WTC11 (cell line): ENCODE data around the gene ECSCR. TPM values are rescaled to one million over a fixed set of nuclear protein-coding genes. Genes with fewer than 3 reads are reported as not detected.

Source experiments
- ATAC-seq: fragments of 200-7000 bp; cut with Tn5 transposase; 2 replicates; pipeline ENCODE4 v1.10.0; 2021; ENCODE audit warnings: mild to moderate bottlenecking, moderate library complexity
- CTCF ChIA-PET: fragments of 300-600 bp; sonication (Branson Sonifier 250); formaldehyde crosslinking; loops from one replicate; lab custom pipeline; 2021; ENCODE audit warnings: antibody characterized with exemption; lab: Charles Lee
- POLR2A ChIA-PET: fragments of 350-600 bp; sonication (Branson Sonifier 250); formaldehyde crosslinking; loops from one replicate; lab custom pipeline; 2021; ENCODE audit warnings: antibody characterized with exemption; lab: Charles Lee
- DNase-seq: peaks from one replicate; pipeline ENCODE4 v3.0.0; 2021; ENCODE audit warnings: low spot score
- H3K27ac Mint-ChIP-seq: 2 replicates; pipeline ENCODE4 v1.8.0; 2021; ENCODE audit warnings: mixed read lengths
- H3K27me3 Mint-ChIP-seq: 2 replicates; pipeline ENCODE4 v1.8.0; 2021; ENCODE audit warnings: low read depth, mild to moderate bottlenecking, moderate library complexity, mixed read lengths
- H3K36me3 Mint-ChIP-seq: 2 replicates; pipeline ENCODE4 v1.8.0; 2021; ENCODE audit warnings: mixed read lengths
- H3K4me1 Mint-ChIP-seq: 2 replicates; pipeline ENCODE4 v1.8.0; 2022; ENCODE audit warnings: mixed read lengths
- H3K4me3 Mint-ChIP-seq: 2 replicates; pipeline ENCODE4 v1.8.0; 2021; ENCODE audit warnings: mild to moderate bottlenecking, moderate library complexity, mixed read lengths
- H3K9me3 Mint-ChIP-seq: 2 replicates; pipeline ENCODE4 v1.8.0; 2021; ENCODE audit warnings: mixed read lengths
- AR ChIP-seq: fragments of 250-450 bp; sonication (Bioruptor Pico); IDR thresholded peaks from 2 replicates; pipeline ENCODE4 v1.9.0; 2021; ENCODE audit warnings: mild to moderate bottlenecking
- ATF2 ChIP-seq: sonication (generic); formaldehyde crosslinking; IDR thresholded peaks from 2 replicates; pipeline ENCODE4 v1.8.1; 2022; ENCODE audit warnings: low read depth, missing genetic modification reagents, borderline replicate concordance
- CREB1 ChIP-seq: sonication (generic); formaldehyde crosslinking; IDR thresholded peaks from 2 replicates; pipeline ENCODE4 v1.8.0; 2023; ENCODE audit warnings: mild to moderate bottlenecking, missing genetic modification reagents
- FOXK1 ChIP-seq: sonication (generic); formaldehyde crosslinking; IDR thresholded peaks from 2 replicates; pipeline ENCODE4 v1.8.0; 2022; ENCODE audit warnings: mild to moderate bottlenecking, moderate library complexity, missing genetic modification reagents
- FOXP1 ChIP-seq: sonication (generic); formaldehyde crosslinking; IDR thresholded peaks from 2 replicates; pipeline ENCODE4 v1.8.0; 2022; ENCODE audit warnings: missing genetic modification reagents, mild to moderate bottlenecking, moderate library complexity, borderline replicate concordance
- GRHL2 ChIP-seq: fragments of 250-450 bp; sonication (Bioruptor Pico); IDR thresholded peaks from 2 replicates; pipeline ENCODE4 v1.8.0; 2022; ENCODE audit warnings: mild to moderate bottlenecking, moderate library complexity; ENCODE audit not compliant: insufficient replicate concordance, severe bottlenecking
- HMGA2 ChIP-seq: fragments of 250-450 bp; sonication (Bioruptor Pico); IDR thresholded peaks from 2 replicates; pipeline ENCODE4 v1.4.0; 2021; ENCODE audit warnings: mild to moderate bottlenecking, moderate library complexity
- IRF2 ChIP-seq: sonication (generic); formaldehyde crosslinking; IDR thresholded peaks from 2 replicates; pipeline ENCODE4 v1.8.0; 2022; ENCODE audit warnings: low read depth, missing genetic modification reagents, borderline replicate concordance
- KAT7 ChIP-seq: sonication (generic); formaldehyde crosslinking; IDR thresholded peaks from 2 replicates; pipeline ENCODE4 v1.8.1; 2023; ENCODE audit warnings: missing genetic modification reagents, mild to moderate bottlenecking, borderline replicate concordance
- PRRX2 ChIP-seq: fragments of 250-450 bp; sonication (Bioruptor Pico); IDR thresholded peaks from 2 replicates; pipeline ENCODE4 v1.8.0; 2021; ENCODE audit warnings: mild to moderate bottlenecking
- RORB ChIP-seq: fragments of 250-450 bp; sonication (Bioruptor Pico); IDR thresholded peaks from 2 replicates; pipeline ENCODE4 v1.9.0; 2021; ENCODE audit warnings: mild to moderate bottlenecking
- SMAD3 ChIP-seq: sonication (generic); formaldehyde crosslinking; IDR thresholded peaks from 2 replicates; pipeline ENCODE4 v1.8.0; 2022; ENCODE audit warnings: missing genetic modification reagents, mild to moderate bottlenecking, borderline replicate concordance
- STAT6 ChIP-seq: sonication (generic); formaldehyde crosslinking; conservative IDR thresholded peaks from 2 replicates; pipeline ENCODE4 v1.8.1; 2023; ENCODE audit warnings: mild to moderate bottlenecking, low read depth, missing genetic modification reagents, moderate library complexity
- TEAD4 ChIP-seq: sonication (generic); formaldehyde crosslinking; IDR thresholded peaks from 2 replicates; pipeline ENCODE4 v1.8.0; 2022; ENCODE audit warnings: mild to moderate bottlenecking, missing genetic modification reagents
- ZBTB21 ChIP-seq: sonication (generic); formaldehyde crosslinking; IDR thresholded peaks from 2 replicates; pipeline ENCODE4 v1.8.1; 2023; ENCODE audit warnings: mild to moderate bottlenecking, missing genetic modification reagents, borderline replicate concordance
- ZNF138 ChIP-seq: sonication (generic); formaldehyde crosslinking; conservative IDR thresholded peaks from 2 replicates; pipeline ENCODE4 v1.8.1; 2022; ENCODE audit warnings: mild to moderate bottlenecking, moderate library complexity, missing genetic modification reagents
- ZNF317 ChIP-seq: sonication (generic); formaldehyde crosslinking; IDR thresholded peaks from 2 replicates; pipeline ENCODE4 v1.8.1; 2023; ENCODE audit warnings: low read depth, mild to moderate bottlenecking, moderate library complexity, missing genetic modification reagents, borderline replicate concordance
- ZNF532 ChIP-seq: fragments of 250-450 bp; sonication (Bioruptor Pico); IDR thresholded peaks from 2 replicates; pipeline ENCODE4 v1.9.0; 2021; ENCODE audit warnings: mild to moderate bottlenecking, borderline replicate concordance
- total RNA-seq: library from RNA; stranded (reverse); gene quantifications from 3 replicates; pipeline ENCODE4 v1.2.3, GENCODE V29; 2021
- TF ChIP-seq, protein P1 (sequence below): fragments of 200-600 bp; IDR thresholded peaks from 2 replicates; pipeline ENCODE4 v1.8.0; 2022; ENCODE audit warnings: antibody characterized with exemption
- TF ChIP-seq, protein P2 (sequence below): sonication (generic); formaldehyde crosslinking; IDR thresholded peaks from 2 replicates; pipeline ENCODE4 v1.8.0; 2023; ENCODE audit warnings: missing genetic modification reagents

Gene ECSCR
- total RNA-seq, 1 experiment from 2014 or later, result 2.7 TPM

GRCh38 chr5:139414581-139415130 is 47.9 kb downstream of the ECSCR start:
- H3K4me3 Mint-ChIP-seq, result no peak overlapping the region
- no peak for ATAC-seq
- TF ChIP-seq TEAD4 (CRISPR knock-in tag) (no peak), CREB1 (no peak), GRHL2 (no peak), FOXK1 (no peak), ZNF532 (CRISPR knock-in tag) (no peak), PRRX2 (CRISPR knock-in tag) (no peak), ZBTB21 (CRISPR knock-in tag) (no peak), SMAD3 (CRISPR knock-in tag) (no peak), FOXP1 (CRISPR knock-in tag) (no peak), STAT6 (CRISPR knock-in tag) (no peak), ZNF317 (no peak), HMGA2 (no peak), ZNF138 (CRISPR knock-in tag) (no peak), KAT7 (CRISPR knock-in tag) (no peak)
- TF ChIP-seq, protein P1, sequence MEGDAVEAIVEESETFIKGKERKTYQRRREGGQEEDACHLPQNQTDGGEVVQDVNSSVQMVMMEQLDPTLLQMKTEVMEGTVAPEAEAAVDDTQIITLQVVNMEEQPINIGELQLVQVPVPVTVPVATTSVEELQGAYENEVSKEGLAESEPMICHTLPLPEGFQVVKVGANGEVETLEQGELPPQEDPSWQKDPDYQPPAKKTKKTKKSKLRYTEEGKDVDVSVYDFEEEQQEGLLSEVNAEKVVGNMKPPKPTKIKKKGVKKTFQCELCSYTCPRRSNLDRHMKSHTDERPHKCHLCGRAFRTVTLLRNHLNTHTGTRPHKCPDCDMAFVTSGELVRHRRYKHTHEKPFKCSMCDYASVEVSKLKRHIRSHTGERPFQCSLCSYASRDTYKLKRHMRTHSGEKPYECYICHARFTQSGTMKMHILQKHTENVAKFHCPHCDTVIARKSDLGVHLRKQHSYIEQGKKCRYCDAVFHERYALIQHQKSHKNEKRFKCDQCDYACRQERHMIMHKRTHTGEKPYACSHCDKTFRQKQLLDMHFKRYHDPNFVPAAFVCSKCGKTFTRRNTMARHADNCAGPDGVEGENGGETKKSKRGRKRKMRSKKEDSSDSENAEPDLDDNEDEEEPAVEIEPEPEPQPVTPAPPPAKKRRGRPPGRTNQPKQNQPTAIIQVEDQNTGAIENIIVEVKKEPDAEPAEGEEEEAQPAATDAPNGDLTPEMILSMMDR, result no peak
- TF ChIP-seq, all 79 proteins: peak for 0
- ChIA-PET CTCF (interaction anchor here (0.9 kb wide), 1 partner anchor 11 kb away, joined by 3 read pairs; no protein-coding TSS in a partner anchor), POLR2A (no interaction called here)
- Mint-ChIP-seq H3K4me1 (peaks cover 4% of the 10 kb centered on the region), H3K27ac (no peak overlapping the region), H3K9me3 (no peaks in the 10 kb centered on the region), H3K27me3 (no peaks in the 10 kb centered on the region; the same call in 1 of the 2 replicates), H3K36me3 (peaks cover 13% of the 10 kb centered on the region)
- no peak for DNase-seq

- ATAC-seq, result no peak
- H3K27me3 Mint-ChIP-seq, result no peaks in the 10 kb centered on the region; the same call in 1 of the 2 replicates
- CTCF ChIA-PET, result interaction anchor here (0.9 kb wide), 1 partner anchor 11 kb away, joined by 3 read pairs; no protein-coding TSS in a partner anchor
- POLR2A ChIA-PET, result no interaction called here
- H3K4me3 Mint-ChIP-seq, result no peak overlapping the region
- no peak for DNase-seq
- H3K4me1 Mint-ChIP-seq, result no peaks in the 10 kb centered on the region
- H3K36me3 Mint-ChIP-seq, result peaks cover 12% of the 10 kb centered on the region
- no peaks in the 10 kb centered on the region for H3K9me3 Mint-ChIP-seq
- H3K27ac Mint-ChIP-seq, result no peak overlapping the region
- TF ChIP-seq ATF2 (CRISPR knock-in tag) (no peak), AR (CRISPR knock-in tag) (no peak), IRF2 (CRISPR knock-in tag) (no peak), RORB (CRISPR knock-in tag) (no peak)
- TF ChIP-seq, protein P2, sequence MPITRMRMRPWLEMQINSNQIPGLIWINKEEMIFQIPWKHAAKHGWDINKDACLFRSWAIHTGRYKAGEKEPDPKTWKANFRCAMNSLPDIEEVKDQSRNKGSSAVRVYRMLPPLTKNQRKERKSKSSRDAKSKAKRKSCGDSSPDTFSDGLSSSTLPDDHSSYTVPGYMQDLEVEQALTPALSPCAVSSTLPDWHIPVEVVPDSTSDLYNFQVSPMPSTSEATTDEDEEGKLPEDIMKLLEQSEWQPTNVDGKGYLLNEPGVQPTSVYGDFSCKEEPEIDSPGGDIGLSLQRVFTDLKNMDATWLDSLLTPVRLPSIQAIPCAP, result no peak
These were observed 48.6 kb downstream of the ECSCR start for GRCh38 chr5:139413963-139414362.
